ENCODE results near the gene STEEP1.

Gene STEEP1

GRCh38 chrX:119565107-119565663 is at the start of gene STEEP1:
TSS of gene STEEP1 (minus strand) at chrX:119565409. CDS start at chrX:119565355, 54 bp downstream.
- DNase-seq: peak; percentile 69

DNA sequence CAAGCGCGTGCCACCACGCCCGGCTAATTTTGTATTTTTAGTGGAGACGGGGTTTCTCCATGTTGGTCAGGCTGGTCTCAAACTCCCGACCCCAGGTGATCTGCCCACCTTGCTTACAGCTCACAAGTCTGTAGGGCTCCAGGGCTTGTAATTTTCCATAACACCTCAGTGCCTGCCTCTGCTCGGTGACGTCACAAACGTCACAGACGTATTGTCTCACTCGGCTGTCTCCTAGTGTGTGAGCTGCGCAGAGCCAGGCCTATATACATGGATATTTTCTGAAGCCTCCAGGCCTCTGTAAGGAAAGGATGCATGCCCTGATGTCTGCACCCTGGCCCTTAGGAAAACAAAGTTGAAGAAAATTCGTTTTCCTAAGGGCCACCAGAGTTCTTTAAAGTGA is 49.6 kb upstream of the STEEP1 start:
- no peak for DNase-seq

GRCh38 chrX:119607018-119607389 is 41.8 kb upstream of the STEEP1 start:
- no peak for DNase-seq

GRCh38 chrX:119606280-119607017 is 41.2 kb upstream of the STEEP1 start, which contains the start of gene NKRF:
TSS of gene NKRF (minus strand) at chrX:119606424.
- DNase-seq: peak; percentile 59

DNA sequence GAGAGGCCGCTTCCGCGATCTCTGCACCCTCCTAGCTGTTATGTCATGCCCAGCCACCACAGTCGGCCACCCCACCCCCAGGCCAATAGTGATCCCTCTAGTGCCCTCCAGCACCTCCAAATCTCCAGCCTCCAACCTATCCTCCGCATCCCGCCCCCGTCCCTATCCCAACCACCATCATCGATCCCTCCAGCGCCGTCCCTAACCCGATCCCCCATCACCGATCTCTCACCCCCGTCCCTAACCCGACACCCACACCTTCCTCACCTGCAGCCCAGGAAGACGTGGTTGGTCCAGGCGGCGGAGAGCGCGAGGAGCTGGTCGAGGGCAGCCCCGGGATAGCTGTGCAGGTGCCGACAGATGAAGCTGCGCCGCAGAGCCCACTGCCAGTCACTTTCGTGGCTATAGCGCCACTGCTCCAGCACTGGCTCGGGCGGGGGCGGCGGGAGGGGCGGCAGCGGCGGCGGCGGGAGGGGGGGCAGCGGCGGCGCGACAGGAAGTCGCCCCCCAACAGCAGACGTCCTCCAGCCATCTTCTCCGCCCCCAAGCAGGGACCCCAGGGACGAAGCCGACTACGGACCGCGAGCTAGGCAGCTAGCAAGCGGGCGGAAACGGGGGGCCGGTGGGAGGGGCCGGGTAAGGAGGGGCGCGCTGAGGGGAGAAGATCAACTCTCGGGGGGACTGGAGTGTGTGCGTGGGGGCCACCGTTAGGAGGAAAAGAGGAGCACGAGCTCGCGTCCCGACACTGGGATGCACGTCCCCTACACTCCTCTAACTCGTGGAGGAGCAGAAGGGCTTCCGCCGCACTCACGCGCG is 40.5 kb upstream of the STEEP1 start:
- no peak for DNase-seq

- no peak for DNase-seq
Measured at GRCh38 chrX:119604766-119605463, 39.7 kb upstream of the STEEP1 start.

- no peak for DNase-seq
Measured at GRCh38 chrX:119602701-119603255, 37.6 kb upstream of the STEEP1 start.

GRCh38 chrX:119589810-119590209 is 24.6 kb upstream of the STEEP1 start:
- no peak for DNase-seq

GRCh38 chrX:119583431-119584059 is 18.3 kb upstream of the STEEP1 start:
- no peak for DNase-seq

GRCh38 chrX:119579414-119579813 is 14.2 kb upstream of the STEEP1 start:
- DNase-seq: no peak

DNA sequence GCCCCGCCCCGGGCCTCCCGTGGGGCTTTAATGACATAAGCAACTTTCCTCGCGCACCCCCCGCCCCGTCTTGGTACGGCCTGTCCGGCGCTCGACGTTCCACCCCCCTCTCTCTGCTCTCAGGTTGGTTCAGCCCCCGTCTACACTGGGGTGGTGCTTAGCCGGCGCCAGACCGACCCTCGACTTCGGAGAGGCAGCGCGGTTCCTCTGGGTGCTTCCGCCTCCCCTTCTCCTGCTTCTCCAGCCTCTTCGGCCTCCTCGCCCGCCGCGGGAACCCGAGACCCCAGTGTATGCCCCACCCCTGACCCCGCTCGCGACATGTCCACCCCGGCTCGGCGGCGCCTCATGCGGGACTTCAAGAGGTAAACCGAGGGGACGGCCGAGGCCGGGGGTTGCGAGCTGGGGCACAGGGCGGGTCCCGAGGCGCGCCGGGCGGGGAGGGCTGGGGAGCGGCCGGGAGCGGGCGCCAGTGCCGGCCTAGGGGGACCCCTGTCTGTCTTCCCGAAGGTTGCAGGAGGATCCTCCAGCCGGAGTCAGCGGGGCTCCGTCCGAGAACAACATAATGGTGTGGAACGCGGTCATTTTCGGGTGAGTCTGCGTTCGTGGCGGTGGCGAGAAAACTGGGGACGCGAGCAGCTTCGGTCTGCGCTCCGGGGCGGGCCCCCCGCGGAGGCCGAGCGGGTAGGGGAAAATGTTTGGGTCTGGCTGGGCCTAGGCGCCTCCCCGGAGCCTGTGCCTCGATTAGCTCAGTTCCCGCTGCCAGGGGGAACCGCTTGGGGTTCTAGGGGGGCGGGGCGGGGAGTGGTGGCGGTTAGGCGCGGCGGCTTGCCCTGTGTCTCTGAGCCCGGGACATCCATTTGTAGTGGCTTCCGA is 9.4 kb upstream of the STEEP1 start, which contains the start of gene UBE2A:
Gene UBE2A, plus strand, starts transcription at position 170 of the 873 bp plus-strand sequence. Its CDS starts 149 bp downstream, at position 319.
- DNase-seq: peak; percentile 15

DNA sequence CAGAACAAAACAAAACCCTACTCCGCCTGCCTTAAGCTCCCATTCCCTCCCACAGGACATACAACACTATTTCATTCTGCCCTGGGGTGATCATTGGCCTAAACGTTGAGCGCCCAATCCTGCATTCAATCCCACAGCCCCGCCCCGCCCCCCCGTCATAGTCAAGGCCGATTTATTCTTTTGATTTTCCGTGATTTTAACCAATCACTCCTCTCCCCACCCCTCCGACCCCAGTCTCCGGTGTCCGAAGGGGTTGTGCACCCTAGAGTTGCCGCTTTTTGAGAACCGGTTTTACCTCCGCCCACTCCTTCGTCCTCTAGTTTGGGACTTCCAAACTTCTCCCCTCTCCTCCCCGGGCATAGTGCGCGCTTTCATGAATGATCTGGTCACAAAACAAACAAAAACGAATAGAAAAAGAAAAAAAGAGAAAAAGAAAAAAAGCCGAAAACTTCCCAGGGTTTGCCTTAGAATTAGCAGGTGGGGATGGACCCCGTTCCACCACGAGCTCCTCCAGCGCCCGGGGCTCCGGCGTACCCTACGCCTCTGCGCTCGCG is 8.7 kb upstream of the STEEP1 start:
- no peak for DNase-seq

- DNase-seq: no peak
Measured at GRCh38 chrX:119573222-119573621, 8.0 kb upstream of the STEEP1 start.

GRCh38 chrX:119570351-119570835 is 5.2 kb upstream of the STEEP1 start:
- DNase-seq: no peak

DNA sequence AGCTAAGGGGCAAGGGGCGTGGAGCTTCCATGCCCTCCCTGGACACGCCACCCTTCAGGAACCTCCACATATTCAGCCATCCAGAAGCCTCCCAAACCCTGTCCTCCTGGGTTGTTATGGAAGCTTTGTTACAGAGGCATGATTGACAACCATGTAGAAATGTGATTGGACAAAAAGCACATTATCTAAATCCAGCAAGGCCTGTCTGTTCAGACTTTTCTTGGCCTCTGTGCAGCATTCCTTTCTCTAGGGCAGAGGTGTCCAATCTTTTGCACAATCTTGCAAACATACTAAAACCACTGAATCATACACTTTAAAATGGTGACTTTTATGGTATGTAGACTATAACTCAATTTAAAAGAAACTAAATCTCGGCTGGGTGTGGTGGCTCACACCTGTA is 12.7 kb downstream of the STEEP1 start:
- no peak for DNase-seq

DNA sequence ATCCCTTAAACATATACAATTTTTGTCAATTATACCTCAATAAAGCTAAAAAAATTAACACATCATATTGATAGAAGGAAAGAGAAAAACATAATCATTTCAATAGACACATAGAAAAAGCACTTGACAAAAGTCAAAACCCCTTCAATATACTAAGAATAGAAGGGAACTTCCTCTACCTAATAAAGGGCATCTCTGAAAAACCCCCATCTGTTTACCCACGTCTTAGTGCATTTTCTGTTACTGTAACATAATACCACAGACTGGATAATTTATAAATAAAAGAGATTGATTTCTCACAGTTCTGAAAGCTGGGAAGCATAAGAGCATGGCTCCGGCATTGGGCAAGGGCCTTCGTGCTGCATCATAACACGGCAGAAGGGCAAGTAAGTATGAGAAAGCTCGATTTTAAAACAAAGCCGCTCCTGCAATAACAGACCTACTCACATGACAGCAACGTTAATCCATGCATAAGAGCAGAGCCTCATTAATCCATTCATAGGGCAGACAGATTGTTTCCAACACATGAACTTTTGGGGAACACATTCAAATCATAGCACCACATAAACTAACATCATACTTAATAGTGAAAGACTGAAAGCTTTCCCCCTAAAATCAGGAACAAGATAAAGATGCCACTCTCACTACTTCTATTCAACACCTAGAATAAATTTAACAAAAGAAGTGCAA is 15.7 kb downstream of the STEEP1 start:
- no peak for DNase-seq

DNA sequence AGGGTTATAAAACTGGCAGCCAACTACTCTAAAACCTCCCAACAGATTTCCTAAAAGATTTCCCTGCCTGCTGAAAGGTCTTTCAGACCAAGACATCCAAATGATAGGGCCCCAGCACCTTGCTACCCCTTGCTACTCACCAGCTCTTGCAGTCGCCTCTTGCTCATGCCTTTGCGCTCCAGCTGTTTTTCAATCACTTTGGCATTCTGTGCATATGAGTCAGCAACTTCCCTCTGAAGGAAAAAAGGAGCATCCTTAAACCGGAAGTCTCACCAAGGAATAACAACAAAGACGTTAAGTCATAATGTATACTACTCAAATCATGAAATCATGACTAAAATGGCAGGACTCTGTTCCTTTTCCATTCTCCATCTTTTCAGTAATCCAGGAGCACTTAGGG is 24.0 kb downstream of the STEEP1 start:
- DNase-seq: no peak

GRCh38 chrX:119539872-119540271 is 25.3 kb downstream of the STEEP1 start:
- DNase-seq: no peak

GRCh38 chrX:119537487-119537886 is 27.7 kb downstream of the STEEP1 start:
- no peak for DNase-seq

All from NCI-H1048 (cell line).